ENCODE data around the gene ZSWIM3. TPM values are rescaled to one million over a fixed set of nuclear protein-coding genes. Genes with fewer than 3 reads are reported as not detected.

Gene ZSWIM3
- polyA plus RNA-seq, 3 donors, result 5.1 to 5.5 (median 5.2) TPM

GRCh38 chr20:45918182-45918737, 60.8 kb downstream of the ZSWIM3 start:
- DNase-seq (ENCODE audit: extremely low read depth in 1 of 11, low read depth in 9 of 11, low spot score in 4 of 11), result peak in 5 of 11 donors; percentile 21 to 64 (median 37)

- no peak for DNase-seq (ENCODE audit: extremely low read depth in 1 of 11, low read depth in 9 of 11, low spot score in 4 of 11)
Observed at GRCh38 chr20:45918779-45919537, 61.5 kb downstream of the ZSWIM3 start.

GRCh38 chr20:45919542-45920399, 62.4 kb downstream of the ZSWIM3 start:
- DNase-seq (ENCODE audit: extremely low read depth in 1 of 11, low read depth in 9 of 11, low spot score in 4 of 11), result peak in 5 of 11 donors; percentile 60 to 82 (median 71)

GRCh38 chr20:45920462-45921336, 63.3 kb downstream of the ZSWIM3 start:
- DNase-seq (ENCODE audit: extremely low read depth in 1 of 11, low read depth in 9 of 11, low spot score in 4 of 11), result no peak

GRCh38 chr20:45921337-45922189, 64.1 kb downstream of the ZSWIM3 start:
- DNase-seq (ENCODE audit: extremely low read depth in 1 of 11, low read depth in 9 of 11, low spot score in 4 of 11), result peak in 2 of 11 donors; percentile 15 to 20

GRCh38 chr20:45924391-45925261, 67.2 kb downstream of the ZSWIM3 start:
- DNase-seq (ENCODE audit: extremely low read depth in 1 of 11, low read depth in 9 of 11, low spot score in 4 of 11), result peak in 5 of 11 donors; percentile 47 to 69 (median 59)

GRCh38 chr20:45925821-45926506, 68.5 kb downstream of the ZSWIM3 start:
- DNase-seq (ENCODE audit: extremely low read depth in 1 of 11, low read depth in 9 of 11, low spot score in 4 of 11), result peak in 1 of 11 donors; percentile 23

- no peak for DNase-seq (ENCODE audit: extremely low read depth in 1 of 11, low read depth in 9 of 11, low spot score in 4 of 11)
Observed at GRCh38 chr20:45926731-45927070, 69.3 kb downstream of the ZSWIM3 start.

GRCh38 chr20:45927071-45927878, 69.9 kb downstream of the ZSWIM3 start:
- no peak for DNase-seq (ENCODE audit: extremely low read depth in 1 of 11, low read depth in 9 of 11, low spot score in 4 of 11)

Other genes with a start within 250 kb of the ZSWIM3 start
- gene WFDC10A, start 227.9 kb upstream of the ZSWIM3 start, polyA plus RNA-seq (ENCODE audit: insufficient read length in 3 of 3), result not detected
- gene WFDC9, start 226.3 kb upstream of the ZSWIM3 start, polyA plus RNA-seq (ENCODE audit: insufficient read length in 3 of 3), result not detected
- gene WFDC11, start 187.4 kb upstream of the ZSWIM3 start, polyA plus RNA-seq (ENCODE audit: insufficient read length in 3 of 3), result not detected
- under 1 TPM in 1 of 3 donors, not detected in 2; 0.07 TPM for gene WFDC13, start 155.6 kb upstream of the ZSWIM3 start, polyA plus RNA-seq (ENCODE audit: insufficient read length in 3 of 3)
- gene WFDC10B, start 152.6 kb upstream of the ZSWIM3 start, polyA plus RNA-seq (ENCODE audit: insufficient read length in 3 of 3), result not detected
- gene SPINT4, start 135.3 kb upstream of the ZSWIM3 start, polyA plus RNA-seq (ENCODE audit: insufficient read length in 3 of 3), result not detected
- gene WFDC3, start 65.7 kb upstream of the ZSWIM3 start, polyA plus RNA-seq (ENCODE audit: insufficient read length in 3 of 3), result 1 to 10 TPM in 2 of 3 donors, under 1 TPM in 1; 0.44 to 2.2 (median 1.3) TPM
- 10 to 100 TPM; 34.5 to 40.9 (median 35.8) TPM for gene DNTTIP1, start 65.7 kb upstream of the ZSWIM3 start, polyA plus RNA-seq (ENCODE audit: insufficient read length in 3 of 3)
- 10 to 100 TPM; 49.3 to 84.3 (median 74.4) TPM for gene UBE2C, start 45.0 kb upstream of the ZSWIM3 start, polyA plus RNA-seq (ENCODE audit: insufficient read length in 3 of 3)
- 1 to 10 TPM in 1 of 3 donors, under 1 TPM in 2; 0.50 to 2.5 (median 0.50) TPM for gene TNNC2, start 30.3 kb upstream of the ZSWIM3 start, polyA plus RNA-seq (ENCODE audit: insufficient read length in 3 of 3)
- gene SNX21, start 23.8 kb upstream of the ZSWIM3 start, polyA plus RNA-seq (ENCODE audit: insufficient read length in 3 of 3), result 10 to 100 TPM; 10.8 to 21.0 (median 14.2) TPM
- 10 to 100 TPM; 19.2 to 31.3 (median 25.3) TPM for gene ACOT8, start 222 bp upstream of the ZSWIM3 start, polyA plus RNA-seq (ENCODE audit: insufficient read length in 3 of 3)
- gene ZSWIM1, start 23.6 kb downstream of the ZSWIM3 start, polyA plus RNA-seq (ENCODE audit: insufficient read length in 3 of 3), result 10 to 100 TPM; 15.3 to 18.9 (median 16.6) TPM
- gene SPATA25, start 30.0 kb downstream of the ZSWIM3 start, polyA plus RNA-seq (ENCODE audit: insufficient read length in 3 of 3), result 1 to 10 TPM; 2.7 to 7.2 (median 3.5) TPM
- gene NEURL2, start 33.6 kb downstream of the ZSWIM3 start, polyA plus RNA-seq (ENCODE audit: insufficient read length in 3 of 3), result 1 to 10 TPM; 4.7 to 9.8 (median 7.5) TPM
- gene CTSA, start 33.7 kb downstream of the ZSWIM3 start, polyA plus RNA-seq (ENCODE audit: insufficient read length in 3 of 3), result 100 to 1,000 TPM; 120 to 166 (median 127) TPM
- 100 to 1,000 TPM; 115 to 141 (median 141) TPM for gene PLTP, start 54.5 kb downstream of the ZSWIM3 start, polyA plus RNA-seq (ENCODE audit: insufficient read length in 3 of 3)
- 10 to 100 TPM; 44.7 to 52.7 (median 44.9) TPM for gene PCIF1, start 77.1 kb downstream of the ZSWIM3 start, polyA plus RNA-seq (ENCODE audit: insufficient read length in 3 of 3)
- gene ZNF335, start 114.6 kb downstream of the ZSWIM3 start, polyA plus RNA-seq (ENCODE audit: insufficient read length in 3 of 3), result 10 to 100 TPM; 10.4 to 18.5 (median 14.4) TPM
- under 1 TPM; 0.45 to 0.89 (median 0.61) TPM for gene MMP9, start 151.3 kb downstream of the ZSWIM3 start, polyA plus RNA-seq (ENCODE audit: insufficient read length in 3 of 3)
- 1 to 10 TPM; 1.5 to 2.6 (median 2.5) TPM for gene SLC12A5, start 171.6 kb downstream of the ZSWIM3 start, polyA plus RNA-seq (ENCODE audit: insufficient read length in 3 of 3)
- gene NCOA5, start 232.3 kb downstream of the ZSWIM3 start, polyA plus RNA-seq (ENCODE audit: insufficient read length in 3 of 3), result 10 to 100 TPM; 50.8 to 60.5 (median 57.0) TPM

Measured in renal cortex interstitium (tissue), 11 donors.